CD4-positive, alpha-beta T cell treated with Interferon gamma for 1 hour (primary cell): ENCODE measurements around the gene PTPN7.
A peak's percentile ranks its signal among the peaks of the same experiment; 100 is the strongest.

Source experiments
- DNase-seq: peaks from one replicate; pipeline ENCODE4 v3.0.0-alpha.2; 2020

The PTPN7 gene

GRCh38 chr1:202165942-202166843 lies 5.8 kb upstream of the PTPN7 start:
- no peak for DNase-seq

- DNase-seq: no peak
These were observed 5.0 kb upstream of the PTPN7 start for GRCh38 chr1:202165267-202165941.

GRCh38 chr1:202164271-202165037 lies 4.1 kb upstream of the PTPN7 start:
- peak; percentile 79 for DNase-seq

DNA sequence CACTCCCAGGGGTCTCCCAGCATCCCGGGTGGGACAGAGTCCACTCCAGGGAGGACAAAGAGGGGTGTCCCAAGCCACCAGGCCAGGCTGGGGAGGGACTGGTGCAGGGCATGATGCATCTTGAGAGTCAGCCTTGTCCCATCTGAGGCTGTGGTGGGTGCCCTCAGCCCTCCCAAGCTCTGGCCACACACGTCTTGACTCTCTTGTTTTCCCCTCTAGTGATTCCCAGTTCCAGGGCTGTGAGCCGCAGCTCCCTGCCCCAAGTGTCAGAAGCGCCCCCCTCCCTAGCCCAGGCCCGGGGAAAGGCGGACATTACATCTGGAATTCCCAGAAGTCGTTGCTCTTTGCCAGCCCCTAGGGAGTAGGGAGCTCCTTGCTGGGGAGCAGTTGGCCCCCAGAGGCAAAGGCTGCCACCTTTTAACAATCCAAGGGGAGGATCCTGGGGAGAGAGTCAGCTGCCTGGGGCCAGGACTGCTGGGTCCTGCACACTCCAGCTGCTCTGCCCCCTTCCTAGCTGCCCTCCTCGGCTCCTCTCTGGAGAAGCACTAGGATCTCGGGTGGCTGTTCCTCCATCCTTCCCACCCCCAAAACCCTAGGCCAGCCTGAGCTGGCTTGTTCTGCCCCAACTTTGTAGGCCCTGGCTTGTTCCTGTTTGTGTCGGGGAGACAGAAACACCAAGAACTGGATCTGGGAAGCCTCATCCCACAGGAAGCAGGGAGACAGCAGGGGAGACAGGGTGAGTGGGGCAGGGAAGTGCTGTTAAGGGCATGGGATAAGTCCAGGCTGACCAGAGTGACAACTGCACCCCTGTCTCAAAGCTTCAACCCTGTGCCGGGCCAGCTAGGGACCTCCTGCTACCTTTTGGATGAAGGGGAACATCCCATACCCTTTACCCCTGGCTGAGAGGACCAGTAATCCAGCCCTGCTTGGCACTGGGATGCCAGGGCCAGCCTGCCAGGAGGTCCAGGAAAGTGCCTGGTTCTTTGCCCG lies 3.2 kb upstream of the PTPN7 start:
- DNase-seq: no peak

- no peak for DNase-seq
These were observed 2.2 kb upstream of the PTPN7 start for GRCh38 chr1:202162418-202163280.

DNA sequence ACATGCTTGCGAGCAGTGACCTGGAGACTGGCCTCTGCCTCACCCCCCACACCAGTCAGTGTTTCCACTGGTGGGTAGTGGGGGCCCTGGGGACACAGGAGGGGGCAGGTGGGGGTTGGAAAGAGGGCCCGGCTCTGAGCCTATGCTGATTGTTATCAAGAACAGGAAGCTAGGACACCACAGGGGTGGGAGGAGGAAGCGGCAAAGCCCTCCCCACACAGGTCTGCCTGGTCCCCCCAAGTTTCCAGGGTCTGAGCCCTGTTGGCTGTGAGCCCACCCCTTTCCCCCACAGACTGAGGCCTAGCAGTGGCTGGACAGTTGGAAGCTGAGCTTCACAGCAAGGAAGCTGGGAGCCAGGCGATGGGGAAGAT lies 1.6 kb upstream of the PTPN7 start:
- peak; percentile 39 for DNase-seq

DNA sequence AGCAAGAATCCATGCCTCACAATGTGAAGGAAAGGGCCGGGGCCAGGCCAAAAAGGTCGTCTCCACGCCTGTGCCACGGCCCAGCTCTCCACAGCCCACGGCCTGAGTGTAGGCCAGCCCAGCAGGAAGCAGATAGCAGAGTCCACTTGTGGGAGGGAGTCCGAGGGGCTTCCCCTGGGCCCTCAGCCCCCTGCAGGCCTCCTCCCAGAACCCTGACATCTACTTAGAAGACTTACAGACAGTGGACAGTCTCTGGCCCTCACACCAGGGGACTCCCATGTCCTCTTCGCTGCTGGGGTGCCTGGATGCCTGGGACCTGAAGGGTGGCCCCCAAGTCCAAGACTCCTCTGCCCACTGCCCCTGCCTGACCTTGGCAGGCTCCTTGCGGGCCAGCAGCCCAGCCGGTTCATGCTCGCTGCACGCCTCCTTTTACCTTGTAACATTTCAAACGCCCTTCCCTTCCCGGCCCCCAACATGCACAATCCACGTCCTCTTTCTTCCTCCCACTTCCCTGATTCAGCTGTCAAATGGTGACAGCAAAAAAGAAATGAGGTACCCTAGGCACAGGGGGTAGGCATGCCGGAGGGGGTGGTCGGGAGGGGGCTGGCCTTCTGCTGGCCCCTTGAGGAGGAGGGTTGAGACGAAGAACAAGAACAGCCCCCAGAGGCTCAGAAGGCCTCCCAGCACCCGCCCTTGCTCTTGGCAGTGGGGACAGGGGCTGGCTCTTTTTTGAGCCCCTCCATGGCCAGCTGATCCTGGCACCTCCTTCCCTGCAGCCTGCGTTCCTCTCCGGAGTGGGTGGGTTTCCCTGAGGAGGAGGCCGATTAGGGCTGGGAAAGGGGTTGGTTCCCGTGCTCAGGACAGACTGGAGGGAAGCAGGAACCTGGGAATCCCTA lies 997 bp upstream of the PTPN7 start:
- DNase-seq: no peak

- DNase-seq: peak; percentile 67
These were observed 649 bp downstream of the PTPN7 start for GRCh38 chr1:202159534-202160371.

GRCh38 chr1:202158810-202159533 lies 1.4 kb downstream of the PTPN7 start:
- DNase-seq: no peak

GRCh38 chr1:202157945-202158344 lies 2.5 kb downstream of the PTPN7 start:
- no peak for DNase-seq

DNA sequence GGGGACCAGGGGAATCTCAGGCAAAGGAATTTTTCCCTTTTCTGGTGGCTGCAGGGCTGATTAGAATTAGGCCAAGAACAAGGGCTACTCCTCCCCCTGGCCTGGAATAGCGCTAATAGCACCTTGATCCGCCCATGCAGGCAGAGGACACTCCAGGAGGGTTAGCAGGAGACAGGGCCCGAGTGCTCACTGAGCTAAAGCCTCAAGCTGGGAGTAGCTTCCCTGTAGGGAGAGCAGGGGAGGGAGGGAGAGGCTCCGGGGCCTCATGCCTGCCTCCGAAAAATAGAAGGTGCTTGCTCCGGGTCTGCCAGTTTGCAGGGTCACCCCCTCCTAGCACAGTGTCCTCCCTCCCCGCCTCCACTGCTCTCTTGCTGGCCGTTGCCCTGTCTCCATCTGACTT lies 3.8 kb downstream of the PTPN7 start:
- no peak for DNase-seq

DNA sequence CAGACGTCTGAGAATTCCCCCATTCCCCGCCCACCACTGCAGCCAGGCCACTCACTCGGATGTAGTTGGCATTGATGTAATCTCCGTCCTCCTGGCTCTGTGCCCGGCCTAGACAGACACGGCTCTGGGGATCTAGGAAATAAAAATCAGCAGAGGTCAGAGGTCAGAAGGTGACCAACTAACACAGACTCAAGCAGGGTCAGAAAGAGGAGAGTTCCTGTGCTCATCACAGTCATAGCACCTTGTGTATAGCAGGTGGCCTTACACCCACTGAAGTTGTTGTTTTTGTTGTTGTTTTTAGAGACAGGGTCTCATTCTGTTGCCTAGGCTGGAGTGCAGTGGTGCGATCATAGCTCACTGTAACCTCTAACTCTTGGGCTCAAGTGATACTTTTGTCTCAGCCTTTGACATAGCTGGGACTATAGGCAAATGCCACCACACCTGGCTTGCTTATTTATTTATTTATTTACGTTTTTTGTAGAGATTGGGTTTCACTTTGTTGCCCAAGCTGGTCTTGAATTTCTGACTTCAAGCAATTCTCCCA lies 4.9 kb downstream of the PTPN7 start:
- DNase-seq: no peak

DNA sequence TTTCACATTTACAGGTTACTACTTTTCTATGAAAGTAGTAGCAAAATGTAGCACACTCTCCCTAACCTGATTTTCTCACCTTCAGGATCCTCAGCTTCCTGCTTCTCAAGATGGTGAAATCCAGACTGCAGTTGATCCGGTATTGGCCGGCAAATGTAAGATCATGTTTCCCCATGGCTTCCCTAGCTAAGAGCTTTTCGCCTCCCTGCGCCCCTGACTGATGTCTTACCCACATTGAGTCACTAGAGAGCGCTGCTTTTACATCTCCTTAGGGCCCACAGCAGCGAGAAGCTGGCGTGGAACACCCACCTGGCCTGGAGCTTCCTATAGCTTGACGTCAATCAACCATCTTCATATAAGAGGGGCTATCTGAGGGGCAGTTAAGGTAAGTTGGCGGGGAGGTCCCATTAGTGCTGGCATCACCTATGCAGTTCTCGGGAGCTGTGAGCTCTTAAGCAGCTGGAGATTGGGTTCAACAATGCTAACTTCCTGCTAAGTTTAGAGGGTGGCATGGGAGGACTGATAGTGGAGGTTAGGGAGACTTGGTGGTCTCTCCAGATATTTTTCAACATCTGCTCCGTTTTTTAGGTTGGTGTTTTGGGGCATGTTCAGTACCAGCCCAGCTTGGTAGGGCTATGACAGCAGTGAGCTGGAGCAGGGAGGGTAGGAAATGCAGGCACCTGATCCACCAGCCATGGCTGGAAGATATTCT lies 5.5 kb downstream of the PTPN7 start:
- peak; percentile 58 for DNase-seq

- DNase-seq: no peak
These were observed 6.1 kb downstream of the PTPN7 start for GRCh38 chr1:202154148-202154765.

DNA sequence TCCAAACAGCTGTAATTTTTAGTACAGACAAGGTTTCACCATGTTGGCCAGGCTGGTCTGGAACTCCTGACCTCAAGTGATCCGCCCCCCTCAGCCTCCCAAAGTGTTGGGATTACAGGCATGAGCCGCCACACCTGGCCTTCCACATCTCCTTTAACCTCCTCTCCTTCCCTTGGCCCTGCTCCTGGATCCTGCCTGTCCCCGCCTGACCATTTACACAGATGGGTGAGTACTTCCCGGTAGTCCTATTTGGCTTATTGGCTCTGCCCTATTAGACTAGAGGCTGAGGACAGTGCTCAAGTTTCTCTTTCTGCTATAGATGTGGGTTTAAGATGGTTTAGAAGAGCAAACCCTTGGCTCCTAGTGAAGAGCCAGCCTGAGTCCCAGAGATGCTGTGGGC lies 7.1 kb downstream of the PTPN7 start:
- no peak for DNase-seq

DNA sequence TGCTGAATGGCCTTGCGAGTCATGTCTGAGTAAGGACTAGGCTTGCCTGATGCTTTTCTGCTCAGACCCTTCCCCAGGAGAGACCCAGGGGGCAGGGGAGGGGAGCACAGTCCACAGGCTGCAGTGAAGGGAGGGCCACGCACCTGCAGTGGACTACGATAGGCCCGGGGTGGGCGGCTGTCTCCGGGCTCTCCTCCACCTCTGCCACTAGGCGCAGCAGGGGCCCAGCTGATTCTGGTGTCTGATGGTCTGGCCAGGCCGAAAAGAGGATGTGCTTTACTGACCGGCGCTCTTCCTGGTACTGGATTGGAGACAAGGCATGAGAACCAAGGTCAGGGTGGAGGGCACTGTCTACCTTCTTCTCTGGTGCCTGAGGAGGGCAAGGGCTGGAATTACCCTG lies 8.0 kb downstream of the PTPN7 start:
- no peak for DNase-seq

DNA sequence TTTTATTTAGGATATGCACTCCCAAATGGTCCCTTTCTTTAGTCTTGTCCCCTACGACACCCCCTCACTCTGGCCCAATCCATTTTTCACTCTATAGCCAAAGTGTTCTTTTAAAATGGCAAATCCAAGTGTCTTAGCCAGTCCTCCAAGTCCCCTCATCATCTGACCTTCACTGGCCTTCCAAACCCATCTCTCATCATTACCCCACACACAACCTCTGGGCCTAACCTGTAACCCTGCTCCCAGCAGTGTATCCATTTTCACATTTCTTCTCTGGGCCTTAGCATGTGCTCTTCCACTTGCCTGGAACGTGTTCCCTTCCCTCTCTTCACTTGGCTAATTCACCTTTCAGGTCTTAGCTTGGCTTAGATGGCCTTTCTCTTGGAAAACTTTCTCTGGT lies 9.4 kb downstream of the PTPN7 start:
- DNase-seq: no peak
